ENCODE measurements around the gene OMD.
A peak's percentile ranks its signal among the peaks of the same experiment; 100 is the strongest.
"Not testable (repeated sequence)": the region's sequence is repeated elsewhere in the genome, so short reads cannot be mapped to it uniquely, and the experiment has no call there.

OMD gene

DNA sequence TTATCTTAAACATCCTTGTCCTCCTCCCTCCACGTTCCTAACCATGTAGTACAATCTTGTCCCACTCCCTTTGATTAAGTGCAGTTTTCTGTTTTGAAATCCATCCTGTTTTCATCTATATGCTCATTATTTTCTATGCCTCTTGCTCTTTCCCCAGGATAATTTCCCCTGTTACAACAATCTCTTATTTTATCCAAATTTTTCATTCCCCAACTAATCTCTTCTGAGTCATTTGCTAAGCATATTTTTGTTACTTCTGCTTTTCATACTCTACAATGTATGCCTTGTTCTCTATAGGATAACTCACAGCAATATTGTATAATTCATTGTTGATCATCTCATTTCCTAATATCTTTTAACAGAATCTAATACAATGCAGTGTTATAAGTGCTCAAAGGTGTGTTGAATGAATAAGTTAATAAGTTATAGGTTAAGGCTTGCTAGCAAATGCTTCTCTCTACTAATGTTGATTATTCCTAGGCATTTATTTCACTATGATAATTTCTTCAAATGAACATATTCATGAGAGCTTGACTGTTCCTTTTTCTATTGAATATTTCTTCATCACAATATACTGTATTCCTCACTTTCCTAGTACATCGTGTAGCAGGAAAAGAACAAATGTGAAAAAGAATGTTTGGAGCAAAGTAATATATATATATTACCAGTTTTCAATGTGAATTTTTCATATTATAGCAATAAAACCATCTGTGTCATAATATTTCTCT, 1.5 kb downstream of the OMD start:
- no peaks in the 10 kb centered on the region for H3K4me1 ChIP-seq (ENCODE audit: control insufficient read depth, insufficient read depth, low read length, poor library complexity, severe bottlenecking)
- no peak for DNase-seq
- no peaks in the 10 kb centered on the region for H3K27me3 ChIP-seq (replicated peaks; ENCODE audit: control insufficient read depth, insufficient read depth, low read length, poor library complexity, severe bottlenecking)
- no peaks in the 10 kb centered on the region for H3K9me3 ChIP-seq (ENCODE audit: control insufficient read depth, low read length)
- no peak overlapping the region for H3K27ac ChIP-seq (ENCODE audit: insufficient read depth, low read length, poor library complexity, severe bottlenecking)
- no peak overlapping the region for H3K4me3 ChIP-seq (ENCODE audit: insufficient read depth, low read depth, low read length, poor library complexity, severe bottlenecking)
- no peaks in the 10 kb centered on the region for H3K36me3 ChIP-seq (ENCODE audit: control insufficient read depth, insufficient read depth, low read length)

DNA sequence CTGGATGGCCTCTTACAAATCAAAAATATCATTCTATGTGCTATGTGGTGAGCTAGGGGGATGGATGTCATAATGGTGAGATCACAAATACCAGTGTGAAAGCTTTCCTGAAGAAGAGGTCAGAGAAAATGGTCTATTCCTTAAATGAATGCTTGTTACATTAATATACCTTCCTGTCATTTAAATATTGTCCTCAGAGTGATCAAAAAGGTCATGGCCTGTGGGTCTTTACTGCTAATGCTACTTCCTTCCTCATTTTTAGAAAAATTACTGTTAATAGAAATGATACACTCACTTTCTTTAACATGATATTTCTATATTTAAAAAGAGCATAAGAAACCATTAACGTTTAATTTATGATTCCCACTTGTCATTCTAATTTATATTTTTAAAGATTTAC, 9.7 kb downstream of the OMD start:
- DNase-seq = no peak

GRCh38 chr9:92411157-92411556, 13.1 kb downstream of the OMD start:
- not testable (repeated sequence) for H3K27me3 ChIP-seq (replicated peaks; ENCODE audit: control insufficient read depth, insufficient read depth, low read length, poor library complexity, severe bottlenecking); DNase-seq; H3K4me3 ChIP-seq (ENCODE audit: insufficient read depth, low read depth, low read length, poor library complexity, severe bottlenecking); H3K36me3 ChIP-seq (ENCODE audit: control insufficient read depth, insufficient read depth, low read length); H3K9me3 ChIP-seq (ENCODE audit: control insufficient read depth, low read length); H3K4me1 ChIP-seq (ENCODE audit: control insufficient read depth, insufficient read depth, low read length, poor library complexity, severe bottlenecking); H3K27ac ChIP-seq (ENCODE audit: insufficient read depth, low read length, poor library complexity, severe bottlenecking)

More for the DNA sequence above, 9.7 kb downstream of the OMD start:
- H3K27me3 ChIP-seq (replicated peaks; ENCODE audit: control insufficient read depth, insufficient read depth, low read length, poor library complexity, severe bottlenecking) = no peaks in the 10 kb centered on the region
- no peaks in the 10 kb centered on the region for H3K9me3 ChIP-seq (ENCODE audit: control insufficient read depth, low read length)
- H3K36me3 ChIP-seq (ENCODE audit: control insufficient read depth, insufficient read depth, low read length) = no peaks in the 10 kb centered on the region
- no peak overlapping the region for H3K27ac ChIP-seq (ENCODE audit: insufficient read depth, low read length, poor library complexity, severe bottlenecking)
- no peaks in the 10 kb centered on the region for H3K4me1 ChIP-seq (ENCODE audit: control insufficient read depth, insufficient read depth, low read length, poor library complexity, severe bottlenecking)
- H3K4me3 ChIP-seq (ENCODE audit: insufficient read depth, low read depth, low read length, poor library complexity, severe bottlenecking) = no peak overlapping the region

DNA sequence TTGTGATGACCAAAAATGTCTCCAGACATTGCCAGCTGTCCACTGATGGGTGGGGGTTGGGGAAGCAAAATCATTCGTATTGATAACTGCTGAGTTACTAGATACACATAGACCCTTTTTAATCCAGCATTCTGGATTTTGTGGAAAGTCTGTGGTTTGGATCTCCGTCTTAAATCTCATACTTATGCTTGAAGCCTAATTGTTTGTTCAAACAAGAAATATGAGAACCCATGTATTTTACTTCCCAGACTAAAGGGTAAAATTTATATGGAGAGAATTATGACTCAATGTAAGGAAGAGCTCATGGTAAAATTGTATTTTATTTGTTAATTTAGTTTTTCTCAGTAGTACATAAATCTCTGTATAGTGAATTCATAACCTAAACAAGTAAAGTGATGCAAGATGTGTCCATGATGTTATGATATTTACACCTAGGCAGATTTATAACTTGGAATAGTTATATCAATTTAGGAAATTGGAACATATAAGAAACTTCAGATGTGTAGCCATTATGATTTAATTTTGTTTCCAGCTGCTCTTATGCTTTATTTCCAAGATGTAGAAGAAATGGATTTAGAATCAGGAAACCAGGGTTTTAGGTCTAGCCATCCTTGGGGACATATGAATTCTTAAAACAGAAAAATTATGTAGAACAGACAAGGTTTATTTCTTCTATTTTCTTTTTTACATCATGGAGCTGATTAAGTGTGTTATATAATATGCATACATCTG, 15.4 kb downstream of the OMD start:
- Histone ChIP-seq H3K9me3 (ENCODE audit: control insufficient read depth, low read length) (no peaks in the 10 kb centered on the region), H3K4me1 (ENCODE audit: control insufficient read depth, insufficient read depth, low read length, poor library complexity, severe bottlenecking) (no peaks in the 10 kb centered on the region), H3K4me3 (ENCODE audit: insufficient read depth, low read depth, low read length, poor library complexity, severe bottlenecking) (no peak overlapping the region), H3K36me3 (ENCODE audit: control insufficient read depth, insufficient read depth, low read length) (no peaks in the 10 kb centered on the region), H3K27me3 (replicated peaks; ENCODE audit: control insufficient read depth, insufficient read depth, low read length, poor library complexity, severe bottlenecking) (no peaks in the 10 kb centered on the region), H3K27ac (ENCODE audit: insufficient read depth, low read length, poor library complexity, severe bottlenecking) (no peak overlapping the region)
- no peak for DNase-seq

DNA sequence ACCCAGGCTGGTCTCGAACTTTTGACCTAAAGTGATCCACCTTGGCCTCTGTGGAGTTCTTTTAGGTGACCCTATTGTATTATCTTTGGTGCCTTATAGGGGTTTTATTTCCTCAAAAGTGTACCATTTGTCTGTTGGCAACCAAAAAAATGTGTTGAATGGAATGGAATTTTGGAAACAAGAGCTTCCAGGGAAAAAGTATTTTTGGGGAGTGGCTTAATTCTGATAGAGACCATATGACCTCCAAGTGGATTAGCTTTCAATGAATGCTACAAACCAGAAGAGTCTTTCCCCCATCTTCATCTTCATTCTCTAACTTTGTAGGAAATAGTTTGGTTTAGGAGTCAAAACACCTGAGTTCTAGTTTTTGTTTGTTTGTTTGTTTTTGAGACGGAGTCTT, 16.5 kb downstream of the OMD start:
- no peaks in the 10 kb centered on the region for H3K9me3 ChIP-seq (ENCODE audit: control insufficient read depth, low read length)
- no peaks in the 10 kb centered on the region for H3K4me1 ChIP-seq (ENCODE audit: control insufficient read depth, insufficient read depth, low read length, poor library complexity, severe bottlenecking)
- no peak for DNase-seq
- H3K36me3 ChIP-seq (ENCODE audit: control insufficient read depth, insufficient read depth, low read length) = no peaks in the 10 kb centered on the region
- no peak overlapping the region for H3K4me3 ChIP-seq (ENCODE audit: insufficient read depth, low read depth, low read length, poor library complexity, severe bottlenecking)
- H3K27ac ChIP-seq (ENCODE audit: insufficient read depth, low read length, poor library complexity, severe bottlenecking) = no peak overlapping the region
- no peaks in the 10 kb centered on the region for H3K27me3 ChIP-seq (replicated peaks; ENCODE audit: control insufficient read depth, insufficient read depth, low read length, poor library complexity, severe bottlenecking)

GRCh38 chr9:92406477-92406876, 17.8 kb downstream of the OMD start:
- no peaks in the 10 kb centered on the region for H3K36me3 ChIP-seq (ENCODE audit: control insufficient read depth, insufficient read depth, low read length)
- H3K27me3 ChIP-seq (replicated peaks; ENCODE audit: control insufficient read depth, insufficient read depth, low read length, poor library complexity, severe bottlenecking) = no peaks in the 10 kb centered on the region
- H3K27ac ChIP-seq (ENCODE audit: insufficient read depth, low read length, poor library complexity, severe bottlenecking) = no peak overlapping the region
- no peaks in the 10 kb centered on the region for H3K9me3 ChIP-seq (ENCODE audit: control insufficient read depth, low read length)
- peak overlapping the region; percentile 14 for H3K4me3 ChIP-seq (ENCODE audit: insufficient read depth, low read depth, low read length, poor library complexity, severe bottlenecking)
- peak in 1 of 3 donors; percentile 16 for DNase-seq
- H3K4me1 ChIP-seq (ENCODE audit: control insufficient read depth, insufficient read depth, low read length, poor library complexity, severe bottlenecking) = no peaks in the 10 kb centered on the region

DNA sequence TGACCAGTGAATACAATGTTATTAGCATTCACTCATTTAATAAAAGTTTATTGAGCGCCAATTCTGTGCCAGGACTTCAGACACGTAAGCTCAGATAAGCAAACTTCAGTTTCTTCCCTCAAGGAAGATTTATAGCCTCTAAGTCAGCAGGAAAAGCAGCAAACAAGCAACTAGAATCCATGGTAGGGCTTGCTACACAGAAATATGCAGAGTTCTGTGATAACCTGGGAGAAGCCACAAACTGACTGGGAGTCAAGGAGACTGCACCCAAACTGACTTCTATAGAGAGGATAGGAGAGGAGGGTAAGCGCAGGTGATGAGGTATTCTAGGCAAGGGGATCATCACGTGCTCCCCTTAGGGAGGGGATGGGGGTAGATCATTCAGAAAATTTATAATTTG, 18.5 kb downstream of the OMD start:
- H3K4me3 ChIP-seq (ENCODE audit: insufficient read depth, low read depth, low read length, poor library complexity, severe bottlenecking) = no peak overlapping the region
- H3K27ac ChIP-seq (ENCODE audit: insufficient read depth, low read length, poor library complexity, severe bottlenecking) = no peak overlapping the region

DNA sequence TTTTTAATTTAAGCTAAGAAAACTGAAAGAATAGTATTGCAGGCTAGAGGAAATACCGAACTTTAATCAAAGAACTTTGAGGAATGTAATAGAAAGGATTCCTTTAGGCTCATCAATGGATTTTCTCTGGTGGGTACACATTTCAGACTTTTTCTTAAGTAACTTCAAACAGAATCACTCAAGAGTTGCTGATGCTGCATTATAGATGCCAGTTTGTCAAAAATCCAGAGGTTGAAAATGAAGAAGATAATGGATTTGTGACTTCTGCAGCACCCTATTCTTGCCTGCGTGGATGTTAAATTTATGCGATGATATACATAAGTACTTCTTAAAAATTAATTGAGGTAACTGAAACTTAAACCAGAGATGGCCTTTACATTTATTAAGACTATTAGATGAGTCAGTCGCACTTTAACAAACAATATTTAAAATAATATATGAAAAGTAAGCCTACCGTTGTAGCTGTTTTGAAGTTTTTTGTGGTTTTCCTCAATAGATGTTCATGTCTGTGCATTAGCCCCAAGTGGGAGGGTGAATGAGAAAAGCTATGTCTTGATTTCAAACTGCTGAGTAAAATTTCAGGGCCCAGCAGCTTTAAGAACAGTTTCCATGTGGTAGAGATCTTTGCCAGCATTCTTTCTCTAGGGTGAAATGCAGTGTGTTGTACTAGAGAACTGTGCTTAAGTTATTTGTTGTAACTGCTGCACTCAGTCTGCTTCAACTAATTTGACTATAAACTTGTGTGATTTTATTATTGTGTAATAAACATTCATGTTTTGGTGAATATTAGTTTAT, 20.0 kb downstream of the OMD start, which contains the start of gene OGN:
Gene OGN, minus strand, starts transcription at position 537 of the 795 bp plus-strand sequence. CDS start 1,171 bp downstream, outside the sequence.
- H3K4me3 ChIP-seq (ENCODE audit: insufficient read depth, low read depth, low read length, poor library complexity, severe bottlenecking) = no peak within 1 kb of the TSS
- no peak within 1 kb of the TSS for H3K27ac ChIP-seq (ENCODE audit: insufficient read depth, low read length, poor library complexity, severe bottlenecking)
- H3K36me3 ChIP-seq (ENCODE audit: control insufficient read depth, insufficient read depth, low read length) = no peaks in the 10 kb centered on the region
- no peak for DNase-seq
- H3K9me3 ChIP-seq (ENCODE audit: control insufficient read depth, low read length) = no peaks in the 10 kb centered on the region
- H3K27me3 ChIP-seq (replicated peaks; ENCODE audit: control insufficient read depth, insufficient read depth, low read length, poor library complexity, severe bottlenecking) = no peaks in the 10 kb centered on the region
- no peaks in the 10 kb centered on the region for H3K4me1 ChIP-seq (ENCODE audit: control insufficient read depth, insufficient read depth, low read length, poor library complexity, severe bottlenecking)

More for the DNA sequence above, 18.5 kb downstream of the OMD start:
- H3K4me1 ChIP-seq (ENCODE audit: control insufficient read depth, insufficient read depth, low read length, poor library complexity, severe bottlenecking) = no peaks in the 10 kb centered on the region
- no peaks in the 10 kb centered on the region for H3K9me3 ChIP-seq (ENCODE audit: control insufficient read depth, low read length)
- no peaks in the 10 kb centered on the region for H3K27me3 ChIP-seq (replicated peaks; ENCODE audit: control insufficient read depth, insufficient read depth, low read length, poor library complexity, severe bottlenecking)
- no peaks in the 10 kb centered on the region for H3K36me3 ChIP-seq (ENCODE audit: control insufficient read depth, insufficient read depth, low read length)
- no peak for DNase-seq

GRCh38 chr9:92402826-92403745, 21.2 kb downstream of the OMD start:
- Histone ChIP-seq H3K9me3 (ENCODE audit: control insufficient read depth, low read length) (no peaks in the 10 kb centered on the region), H3K4me1 (ENCODE audit: control insufficient read depth, insufficient read depth, low read length, poor library complexity, severe bottlenecking) (no peaks in the 10 kb centered on the region), H3K4me3 (ENCODE audit: insufficient read depth, low read depth, low read length, poor library complexity, severe bottlenecking) (no peak overlapping the region), H3K27me3 (replicated peaks; ENCODE audit: control insufficient read depth, insufficient read depth, low read length, poor library complexity, severe bottlenecking) (no peaks in the 10 kb centered on the region), H3K27ac (ENCODE audit: insufficient read depth, low read length, poor library complexity, severe bottlenecking) (no peak overlapping the region), H3K36me3 (ENCODE audit: control insufficient read depth, insufficient read depth, low read length) (no peaks in the 10 kb centered on the region)
- DNase-seq = no peak
